Retina (tissue), 1 donor: ENCODE measurements around the gene LRRC4C.

Source experiments
- DNase-seq: peaks from one replicate; pipeline ENCODE4 v3.0.0-alpha.2; 2016

The LRRC4C gene

GRCh38 chr11:40328890-40329614 is 1130.4 kb downstream of the LRRC4C start:
- peak; percentile 1 for DNase-seq

DNA sequence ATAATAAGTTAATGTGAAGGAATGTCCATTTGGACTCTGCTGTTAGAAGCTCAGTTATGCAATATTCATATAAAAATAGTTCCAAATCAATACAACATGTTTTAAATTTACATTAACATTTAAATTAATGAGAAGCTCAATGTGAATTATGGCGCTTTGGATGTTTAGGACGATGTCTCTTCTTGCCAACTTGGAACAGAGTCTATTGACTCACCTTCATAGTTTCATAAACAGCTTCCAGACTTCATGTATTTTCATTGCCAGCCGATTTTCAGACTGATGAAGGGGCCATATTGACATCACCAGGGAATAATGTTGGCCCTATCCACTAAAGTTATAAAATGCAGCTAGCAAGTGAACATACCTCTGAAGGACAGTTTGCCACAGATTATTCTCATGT is 1136.2 kb downstream of the LRRC4C start:
- no peak for DNase-seq

DNA sequence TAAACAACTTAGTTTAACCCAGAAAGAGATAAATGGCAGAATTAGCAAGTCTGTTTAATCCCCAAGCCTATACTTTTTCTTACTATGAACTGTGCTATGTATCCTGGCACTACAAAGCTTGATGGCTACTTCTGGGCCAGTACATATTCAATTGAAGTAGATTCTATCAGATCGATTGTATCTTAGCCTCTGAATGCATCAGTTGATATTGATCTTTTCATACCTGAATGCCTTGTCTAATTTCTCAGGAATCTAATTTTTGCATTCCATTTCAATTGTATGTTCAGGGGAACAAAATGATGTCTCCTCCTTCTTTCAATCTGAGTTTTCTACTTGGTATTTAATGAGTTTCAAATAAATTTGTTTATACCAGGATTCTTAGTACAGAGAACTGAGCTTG is 1137.9 kb downstream of the LRRC4C start:
- DNase-seq: no peak

- DNase-seq: no peak
These were observed 1143.3 kb downstream of the LRRC4C start for GRCh38 chr11:40316171-40316570.

DNA sequence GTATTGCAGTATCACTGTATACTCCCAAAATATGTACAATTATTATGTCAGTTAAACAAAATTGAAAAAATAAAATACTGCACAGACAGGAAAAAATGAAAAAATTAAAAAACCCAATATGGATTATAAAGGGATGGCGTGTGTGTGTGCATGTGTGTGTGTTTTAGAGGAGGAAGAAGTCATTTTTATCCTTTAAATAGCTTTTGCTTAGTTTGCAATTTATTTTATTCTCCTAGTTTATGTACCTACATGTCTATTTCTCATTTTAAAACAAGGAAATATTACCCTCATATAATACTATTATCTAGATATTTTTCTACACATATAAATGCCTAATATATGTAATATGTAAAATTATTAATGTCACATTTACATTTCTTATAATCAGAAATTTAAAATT is 1144.3 kb downstream of the LRRC4C start:
- DNase-seq: no peak

DNA sequence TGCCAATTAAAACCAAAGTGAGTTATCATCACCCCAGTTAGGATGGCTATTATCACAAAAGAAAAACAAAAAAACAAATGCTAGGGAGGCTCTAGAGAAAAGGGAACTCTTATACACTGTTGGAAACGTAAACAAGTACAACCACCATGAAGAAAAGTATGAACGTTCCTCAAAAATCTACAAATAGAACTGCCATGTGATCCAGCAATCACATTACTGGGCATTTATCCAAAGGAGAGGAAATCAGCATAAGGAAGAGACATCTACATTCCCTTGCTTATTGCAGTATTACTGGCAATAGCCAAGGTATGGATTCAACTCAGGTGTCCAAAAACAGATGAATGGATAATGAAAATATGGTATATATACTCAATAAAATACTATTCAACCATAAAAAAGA is 1145.1 kb downstream of the LRRC4C start:
- DNase-seq: no peak

DNA sequence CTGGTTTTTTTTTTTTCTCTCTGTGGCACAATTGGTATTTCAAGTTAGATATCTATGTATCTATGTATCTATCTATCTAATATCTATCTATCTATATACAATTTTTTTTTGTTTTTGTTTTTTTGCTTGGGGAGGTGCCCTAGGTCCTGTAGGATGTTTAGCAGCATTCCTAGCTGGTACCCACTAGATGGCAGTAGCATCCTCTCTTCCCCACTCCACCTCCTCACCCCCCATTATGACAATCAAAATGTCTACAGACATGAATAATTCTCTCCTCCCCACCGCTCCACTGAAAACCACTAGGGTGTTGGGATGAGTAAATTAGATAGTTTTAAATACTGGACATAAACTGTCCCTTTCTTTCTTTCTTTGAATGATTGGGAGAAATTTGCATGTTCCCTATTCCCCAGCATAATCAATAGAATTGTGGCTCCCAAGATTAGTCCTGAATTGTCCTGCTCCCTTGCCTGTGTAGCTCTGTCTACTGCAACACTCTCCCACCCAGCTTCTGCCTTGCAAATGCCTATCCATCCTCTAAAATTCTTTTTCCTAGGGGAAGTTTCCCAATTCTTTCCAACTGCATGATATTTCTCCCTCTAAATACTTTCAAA is 1152.4 kb downstream of the LRRC4C start:
- DNase-seq: peak; percentile 31

GRCh38 chr11:40302669-40303068 is 1156.8 kb downstream of the LRRC4C start:
- DNase-seq: no peak

DNA sequence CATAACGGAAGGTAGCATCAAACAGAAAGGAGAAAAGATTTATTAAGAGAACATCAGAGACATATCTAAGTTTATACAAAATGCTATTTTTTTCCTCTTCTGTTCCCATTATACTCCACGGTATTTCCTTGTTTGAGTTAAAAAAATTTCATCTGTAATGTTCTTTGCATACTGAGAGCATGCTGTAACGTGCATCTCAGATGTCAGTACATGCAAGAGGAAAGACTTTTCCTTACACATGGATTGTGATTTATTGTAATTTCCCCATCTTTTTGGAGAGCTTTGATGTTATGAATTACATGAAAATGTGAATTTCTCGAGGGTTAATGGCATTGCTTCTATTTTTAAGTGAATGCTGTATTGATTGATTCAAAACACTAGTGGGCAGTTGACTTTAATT is 1164.0 kb downstream of the LRRC4C start:
- DNase-seq: no peak

GRCh38 chr11:40294741-40295140 is 1164.7 kb downstream of the LRRC4C start:
- DNase-seq: no peak

DNA sequence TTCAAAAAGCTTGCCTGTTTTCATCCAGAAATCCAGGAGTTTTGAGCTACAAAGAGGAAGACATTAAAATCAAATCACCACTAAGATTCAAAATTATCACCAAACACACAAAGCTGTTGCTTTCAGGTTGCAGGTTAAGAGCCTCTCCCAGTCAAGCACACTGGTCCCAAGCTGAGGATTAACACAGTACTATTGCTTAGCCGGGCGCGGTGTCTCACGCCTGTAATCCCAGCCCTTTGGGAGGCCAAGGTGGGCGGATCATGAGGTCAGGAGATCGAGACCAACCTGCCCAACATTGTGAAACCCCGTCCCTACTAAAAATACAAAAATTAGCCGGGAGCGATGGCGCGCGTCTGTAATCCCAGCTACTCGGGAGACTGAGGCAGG is 1165.1 kb downstream of the LRRC4C start:
- DNase-seq: no peak

DNA sequence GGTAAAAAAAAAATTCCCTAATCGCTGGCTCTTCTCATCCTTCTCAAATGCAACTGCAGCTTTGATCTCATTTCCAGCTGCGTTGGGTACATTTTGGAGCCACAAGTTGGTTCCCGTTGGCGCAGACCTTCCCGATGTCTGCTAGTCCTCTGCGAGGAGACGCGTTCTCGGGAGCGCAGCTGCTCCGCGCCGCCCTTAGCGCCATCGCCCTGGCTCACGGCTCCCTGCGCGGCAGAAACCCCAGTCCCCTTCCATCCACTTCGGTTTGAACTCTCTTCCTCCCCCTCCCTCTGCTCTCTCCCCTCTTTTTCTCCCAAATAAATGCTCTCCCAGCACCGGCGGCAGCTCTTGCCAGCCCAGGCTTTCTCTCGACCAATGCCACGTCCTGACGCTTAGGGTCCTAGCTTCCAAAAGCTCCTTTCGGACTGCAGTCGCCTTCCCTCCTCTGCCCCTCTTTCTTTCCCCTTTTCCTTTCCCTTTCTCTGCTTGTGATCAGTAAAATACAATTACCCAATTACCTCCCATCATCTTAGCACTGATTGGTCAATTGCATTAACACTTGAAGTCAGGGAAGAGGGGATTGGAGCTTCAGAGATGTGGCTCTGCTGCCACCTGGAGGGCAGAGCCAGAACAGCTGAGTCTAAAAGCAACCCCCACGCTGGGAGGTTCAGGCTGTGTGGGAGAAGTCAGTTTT is 1165.7 kb downstream of the LRRC4C start:
- DNase-seq: peak; percentile 94

DNA sequence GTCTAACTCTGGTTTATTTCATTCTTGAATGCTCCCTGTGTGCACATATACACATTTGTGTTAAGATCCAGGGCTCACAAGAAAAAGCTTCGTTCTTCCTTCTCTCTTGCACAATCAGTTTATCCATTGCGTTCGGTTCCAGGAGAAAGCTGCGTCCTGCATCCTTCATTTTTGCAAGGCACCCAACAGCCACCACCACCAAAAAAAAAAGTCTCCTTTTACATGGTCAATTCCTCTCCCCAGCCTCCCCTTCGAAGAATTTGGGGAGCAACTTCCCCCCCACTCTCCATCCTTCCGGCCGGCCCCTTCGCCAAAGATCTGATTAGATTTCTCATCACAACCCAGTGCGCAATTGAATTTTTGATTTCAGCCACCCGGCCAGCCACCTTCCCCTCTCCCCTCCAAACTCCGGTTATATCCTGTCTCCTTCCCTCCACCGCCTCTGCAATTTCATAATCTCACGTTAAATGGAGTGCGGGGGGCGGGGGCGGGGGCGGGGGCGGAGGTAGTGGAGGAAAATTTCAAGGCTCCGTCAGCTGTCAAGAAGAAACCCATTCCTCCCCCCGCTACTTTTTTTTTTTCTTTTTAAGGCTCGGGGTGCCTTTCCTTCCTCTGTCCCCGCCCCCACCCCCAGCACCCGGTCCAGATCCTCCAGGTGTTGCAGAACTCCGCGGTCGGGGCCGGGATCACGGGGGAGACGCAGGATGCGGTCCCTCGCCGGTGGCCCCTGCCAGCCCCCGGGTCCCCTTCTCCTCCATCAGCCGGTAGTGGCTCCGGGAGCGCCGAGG is 1166.5 kb downstream of the LRRC4C start:
- DNase-seq: peak; percentile 58

DNA sequence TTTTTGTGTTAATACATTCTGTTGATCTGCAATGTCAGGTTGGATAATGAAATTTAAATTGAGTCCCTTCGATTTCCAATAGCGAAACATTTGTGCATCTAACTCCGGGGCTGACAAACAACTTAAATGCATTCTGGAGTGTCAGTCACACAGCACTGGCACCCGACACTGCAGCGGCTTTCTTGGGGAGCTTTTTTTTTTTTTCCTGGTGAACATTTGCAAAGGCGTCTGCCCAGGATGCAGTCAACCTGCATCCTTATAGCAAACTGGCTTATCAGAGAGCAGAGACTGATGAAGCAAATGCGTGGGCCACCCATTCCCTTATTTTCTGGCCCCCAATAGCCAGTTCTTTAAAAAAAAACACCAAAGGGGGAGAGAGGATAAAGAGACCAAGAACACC is 1167.7 kb downstream of the LRRC4C start:
- DNase-seq: peak; percentile 39

- DNase-seq: no peak
These were observed 1168.1 kb downstream of the LRRC4C start for GRCh38 chr11:40291329-40291728.

DNA sequence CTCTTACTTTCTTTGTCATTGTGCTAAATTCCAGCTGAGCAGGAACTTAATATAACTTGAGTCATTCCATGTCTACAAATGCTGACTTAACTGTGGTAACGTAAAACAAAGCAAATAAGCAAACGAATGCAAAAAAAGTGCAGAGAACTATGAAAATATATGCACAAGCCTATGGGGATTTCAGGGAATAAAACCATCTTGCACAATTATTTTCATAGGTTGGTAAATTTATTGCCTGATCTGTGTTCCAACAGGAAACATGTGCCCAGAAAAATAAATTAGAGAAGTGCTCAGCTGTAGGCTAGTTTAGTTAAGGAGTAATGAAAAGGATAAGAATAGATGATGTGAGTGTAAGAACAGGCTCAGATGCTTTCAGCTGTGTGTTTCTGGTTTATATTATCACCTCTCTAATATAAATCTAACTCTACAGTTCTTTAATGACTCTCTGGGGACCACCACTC is 1169.3 kb downstream of the LRRC4C start:
- DNase-seq: no peak

DNA sequence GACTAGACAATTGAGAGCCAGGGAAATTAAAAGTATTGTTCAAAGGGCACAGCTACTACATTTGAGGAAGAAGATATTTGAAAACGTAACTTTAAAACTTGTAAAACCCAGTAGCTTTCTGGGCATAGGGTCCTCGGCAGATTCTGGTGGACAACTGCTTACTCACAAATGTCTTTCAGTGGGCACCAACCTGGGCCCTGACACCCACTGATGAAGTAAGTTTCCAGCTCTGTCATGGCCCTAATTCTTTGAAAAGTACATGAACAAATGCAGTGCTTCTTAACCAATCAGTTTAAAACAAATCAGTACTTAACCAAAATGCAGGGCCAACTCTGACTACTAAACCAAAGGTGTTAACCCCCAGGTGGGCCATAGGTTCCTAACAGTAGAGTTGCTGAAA is 1170.1 kb downstream of the LRRC4C start:
- DNase-seq: no peak

- no peak for DNase-seq
These were observed 1171.3 kb downstream of the LRRC4C start for GRCh38 chr11:40287916-40288803.

DNA sequence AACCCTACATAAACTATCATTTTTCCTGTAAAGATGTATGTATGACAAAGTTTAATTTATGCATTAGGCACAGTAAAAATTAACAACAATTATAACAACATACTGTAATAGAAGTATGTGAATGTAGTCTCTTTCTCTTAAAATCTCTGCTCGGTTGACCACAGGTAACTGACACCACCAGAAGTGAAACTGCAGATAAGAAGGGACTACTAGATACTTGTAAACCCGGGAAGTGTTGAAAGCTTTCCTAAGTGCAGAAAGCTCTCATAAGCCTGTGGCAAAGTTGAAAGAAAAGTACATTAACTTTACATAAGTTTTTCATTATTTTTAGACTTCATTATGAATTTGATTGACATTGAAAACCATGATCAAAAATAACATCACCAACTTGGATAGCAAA is 1173.3 kb downstream of the LRRC4C start:
- DNase-seq: no peak

DNA sequence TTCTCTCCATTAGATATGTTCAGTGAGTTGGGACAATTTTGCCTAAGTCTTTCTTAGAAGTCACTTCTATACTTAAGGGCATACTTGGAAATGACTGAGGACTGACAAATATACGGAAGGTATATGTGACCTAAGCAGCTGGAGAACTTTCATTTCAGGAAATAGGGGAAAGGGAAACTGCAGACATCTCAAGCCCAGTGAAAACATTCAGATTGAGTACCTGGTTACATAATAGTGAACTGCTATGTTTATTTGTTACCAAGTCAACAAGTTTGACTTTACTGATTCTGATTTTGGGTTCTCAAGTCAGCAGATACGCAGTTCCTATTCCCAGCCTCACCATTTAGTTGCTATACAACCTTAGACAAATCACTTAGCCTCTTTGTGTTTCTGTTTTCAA is 1173.9 kb downstream of the LRRC4C start:
- DNase-seq: no peak

DNA sequence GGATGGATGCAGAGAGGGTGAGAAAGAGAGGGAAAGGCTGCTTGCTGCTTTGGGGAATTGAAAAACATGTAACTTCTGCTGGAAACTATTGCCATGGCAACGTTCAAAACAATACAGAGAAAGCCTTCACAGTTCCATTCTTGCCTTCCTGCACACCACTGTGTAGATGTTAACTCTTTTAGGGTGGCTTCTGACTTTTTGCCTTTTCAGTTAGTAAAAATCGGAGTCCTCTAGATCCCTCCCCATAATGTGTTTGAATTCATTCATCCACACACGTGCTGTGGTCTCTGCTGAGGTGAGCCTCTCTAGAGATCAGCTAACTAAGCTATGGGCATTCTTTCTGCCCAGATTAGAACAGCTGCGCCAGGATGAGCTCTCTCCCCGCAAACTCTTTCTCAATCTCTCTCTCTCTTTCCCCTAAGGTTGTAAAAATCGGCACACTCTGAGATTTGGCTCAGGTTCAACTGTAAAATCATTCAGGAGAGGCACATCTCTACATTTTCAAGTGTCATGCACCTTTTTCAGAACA is 1178.3 kb downstream of the LRRC4C start:
- DNase-seq: no peak
